HG02943 (cell line): ENCODE measurements around the gene CT45A8.
"Not testable (repeated sequence)": the region's sequence is repeated elsewhere in the genome, so short reads cannot be mapped to it uniquely, and the experiment has no call there.

ENCODE experiments used
- ATAC-seq: cut with Tn5 transposase; IDR thresholded peaks from one replicate; pipeline ENCODE4 v1.9.1; 2021; ENCODE audit warnings: mild to moderate bottlenecking, low read depth, moderate library complexity; ENCODE audit not compliant: unreplicated experiment

CT45A8 gene

DNA sequence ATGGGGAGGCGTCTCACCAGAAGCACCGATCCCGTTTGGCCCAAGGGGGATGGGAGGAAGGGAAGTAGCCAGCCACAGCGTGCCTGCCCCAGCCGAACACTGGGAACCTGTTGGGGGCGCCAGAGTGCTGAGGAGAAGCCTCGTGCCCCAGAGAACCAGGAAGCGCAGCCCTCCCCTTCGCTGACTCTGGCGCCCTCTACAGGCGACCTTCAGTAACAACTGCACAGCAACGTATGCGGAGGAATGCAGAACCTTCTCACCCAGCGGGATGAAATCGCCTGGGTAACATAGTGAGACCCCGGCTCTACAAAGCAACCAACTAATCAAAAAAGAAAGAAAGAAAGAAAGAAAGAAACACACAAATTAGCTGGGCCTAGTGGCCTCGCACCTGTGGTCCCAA, at the start of gene CT45A8:
Gene CT45A8, minus strand, starts transcription at position 101 of the 400 bp plus-strand sequence. CDS start 3,755 bp downstream, outside the sequence.
- not testable (repeated sequence) for ATAC-seq

DNA sequence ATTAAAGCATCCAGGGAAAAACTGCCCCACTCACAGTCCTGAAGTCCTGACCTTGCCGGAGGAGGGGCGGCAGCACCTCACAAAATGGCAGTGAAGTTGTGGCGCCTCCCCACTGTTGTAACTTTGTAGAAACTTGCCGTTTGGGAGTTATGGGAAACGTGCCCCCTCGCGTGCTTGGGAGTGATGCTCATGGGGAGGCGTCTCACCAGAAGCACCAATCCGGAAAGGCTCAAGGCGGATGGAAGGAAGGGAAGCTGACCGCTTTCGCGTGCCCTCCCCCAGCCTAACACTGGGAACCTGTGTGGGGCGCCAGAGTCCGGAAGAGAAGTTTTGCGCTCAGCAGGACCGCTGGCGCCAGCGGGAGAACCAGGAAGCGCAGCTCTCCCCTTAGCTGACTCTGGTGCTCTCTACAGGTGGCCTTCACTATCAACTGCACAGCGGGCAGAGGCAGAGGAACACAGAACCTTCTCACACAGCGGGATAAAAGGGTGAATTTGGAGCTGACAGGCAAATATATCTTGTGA, 39.0 kb upstream of the CT45A8 start, which contains the start of the genes CT45A10 and SAGE1:
Gene CT45A10, minus strand, starts transcription at position 151 of the 524 bp plus-strand sequence. CDS start 8,100 bp downstream, outside the sequence.
Gene SAGE1, plus strand, starts transcription at position 423 of the 524 bp plus-strand sequence. CDS start 2,527 bp downstream, outside the sequence.
- ATAC-seq, result no peak

DNA sequence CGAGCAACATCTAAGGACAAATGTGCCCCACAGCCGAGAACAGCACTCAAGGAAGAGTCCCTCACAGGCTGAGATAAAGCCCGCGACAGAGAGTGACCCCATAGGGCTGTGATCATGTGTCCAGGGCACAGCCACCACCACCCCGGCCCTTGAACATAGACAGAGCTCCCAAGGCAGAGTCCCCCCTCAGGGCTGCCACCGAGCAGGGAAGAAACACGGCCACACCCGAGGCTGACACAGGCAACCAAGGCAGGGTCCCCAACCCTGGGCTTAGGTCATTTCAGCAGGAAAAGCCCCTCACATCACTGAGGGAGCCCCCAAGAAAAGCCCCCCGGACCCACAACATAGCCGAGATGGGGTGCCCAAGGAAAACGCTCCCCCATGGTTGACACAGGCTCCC, 38.4 kb upstream of the CT45A8 start:
- no peak for ATAC-seq

GRCh38 chrX:135890087-135890585, 35.8 kb upstream of the CT45A8 start:
- ATAC-seq, result no peak

DNA sequence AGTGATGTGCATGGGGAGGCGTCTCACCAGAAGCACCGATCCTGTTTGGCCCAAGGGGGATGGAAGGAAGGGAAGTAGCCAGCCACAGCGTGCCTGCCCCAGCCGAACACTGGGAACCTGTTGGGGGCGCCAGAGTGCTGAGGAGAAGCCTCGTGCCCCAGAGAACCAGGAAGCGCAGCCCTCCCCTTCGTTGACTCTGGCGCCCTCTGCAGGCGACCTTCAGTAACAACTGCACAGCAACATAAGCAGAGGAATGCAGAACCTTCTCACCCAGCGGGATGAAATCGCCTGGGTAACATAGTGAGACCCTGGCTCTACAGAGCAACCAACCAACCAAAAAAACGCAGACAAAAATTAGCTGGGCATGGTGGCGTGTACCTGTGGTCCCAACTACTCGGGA, 34.6 kb upstream of the CT45A8 start:
- not testable (repeated sequence) for ATAC-seq

DNA sequence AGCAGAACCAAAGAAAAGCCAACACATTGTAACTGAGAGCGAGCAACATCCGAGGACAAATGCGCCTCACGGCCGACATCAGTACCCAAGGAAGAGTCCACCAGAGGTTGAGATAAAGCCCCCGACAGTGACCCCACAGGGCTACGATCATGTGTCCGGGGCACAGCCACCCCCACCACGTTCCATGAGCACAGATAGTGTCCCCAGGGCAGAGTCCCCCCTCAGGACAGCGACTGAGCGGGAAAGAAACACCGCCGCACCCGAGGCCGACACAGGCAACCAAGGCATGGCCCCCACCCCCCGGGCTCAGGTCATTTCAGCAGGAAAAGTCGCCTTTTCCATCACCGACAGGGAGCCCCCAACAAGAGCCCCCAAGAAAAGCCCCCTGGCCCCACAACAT, 33.9 kb upstream of the CT45A8 start:
- ATAC-seq, result not testable (repeated sequence)

- not testable (repeated sequence) for ATAC-seq
Measured at GRCh38 chrX:135882741-135883140, 28.4 kb upstream of the CT45A8 start.

GRCh38 chrX:135871712-135872111, 17.4 kb upstream of the CT45A8 start, which contains the start of gene CT45A9:
CT45A9 (minus strand) TSS chrX:135871812; CDS start chrX:135868061, 3,751 bp downstream.
- not testable (repeated sequence) for ATAC-seq

- not testable (repeated sequence) for ATAC-seq
Measured at GRCh38 chrX:135837180-135837579, 17.2 kb downstream of the CT45A8 start, which contains the start of gene CT45A7. CT45A7 (minus strand) TSS chrX:135837280; CDS start chrX:135833533, 3,747 bp downstream.

DNA sequence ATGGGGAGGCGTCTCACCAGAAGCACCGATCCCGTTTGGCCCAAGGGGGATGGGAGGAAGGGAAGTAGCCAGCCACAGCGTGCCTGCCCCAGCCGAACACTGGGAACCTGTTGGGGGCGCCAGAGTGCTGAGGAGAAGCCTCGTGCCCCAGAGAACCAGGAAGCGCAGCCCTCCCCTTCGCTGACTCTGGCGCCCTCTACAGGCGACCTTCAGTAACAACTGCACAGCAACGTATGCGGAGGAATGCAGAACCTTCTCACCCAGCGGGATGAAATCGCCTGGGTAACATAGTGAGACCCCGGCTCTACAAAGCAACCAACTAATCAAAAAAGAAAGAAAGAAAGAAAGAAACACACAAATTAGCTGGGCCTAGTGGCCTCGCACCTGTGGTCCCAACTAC, 34.4 kb downstream of the CT45A8 start, which contains the start of gene CT45A2:
Gene CT45A2, minus strand, starts transcription at position 101 of the 400 bp plus-strand sequence. CDS start 3,747 bp downstream, outside the sequence.
- ATAC-seq, result not testable (repeated sequence)

- not testable (repeated sequence) for ATAC-seq
Measured at GRCh38 chrX:135802687-135803086, 51.7 kb downstream of the CT45A8 start, which contains the start of gene CT45A6. CT45A6 (minus strand) TSS chrX:135802787; CDS start chrX:135798993, 3,794 bp downstream.
